T-helper 2 cell treated with Interferon-gamma antibody and Interleukin-4, amounts not matched to agents 5 μg/mL and 100 μg/mL, for 36 hours (primary cell): ENCODE data around the gene LRRC25.
A peak's percentile ranks its signal among the peaks of the same experiment; 100 is the strongest.
"Not testable (repeated sequence)": the region's sequence is repeated elsewhere in the genome, so short reads cannot be mapped to it uniquely, and the experiment has no call there.

Experiments
- DNase-seq: peaks from one replicate; pipeline ENCODE4 v3.0.0; 2021; ENCODE audit warnings: low spot score
- H3K27ac Mint-ChIP-seq: one replicate; pipeline ENCODE4 v1.8.0; 2021; ENCODE audit warnings: mild to moderate bottlenecking, mixed read lengths
- H3K27me3 Mint-ChIP-seq: one replicate; pipeline ENCODE4 v1.8.0; 2021; ENCODE audit warnings: low read depth, mixed read lengths
- H3K36me3 Mint-ChIP-seq: one replicate; pipeline ENCODE4 v1.8.0; 2021; ENCODE audit warnings: low read depth, mixed read lengths
- H3K4me1 Mint-ChIP-seq: one replicate; pipeline ENCODE4 v1.8.0; 2021; ENCODE audit warnings: low read depth, mixed read lengths
- H3K4me3 Mint-ChIP-seq: one replicate; pipeline ENCODE4 v1.8.0; 2022; ENCODE audit warnings: mild to moderate bottlenecking, moderate library complexity, mixed read lengths
- H3K9me3 Mint-ChIP-seq: one replicate; pipeline ENCODE4 v1.8.0; 2021; ENCODE audit warnings: mixed read lengths

The LRRC25 gene

GRCh38 chr19:18390065-18390907, 7.1 kb downstream of the LRRC25 start:
- H3K27ac Mint-ChIP-seq, result no peak overlapping the region

DNA sequence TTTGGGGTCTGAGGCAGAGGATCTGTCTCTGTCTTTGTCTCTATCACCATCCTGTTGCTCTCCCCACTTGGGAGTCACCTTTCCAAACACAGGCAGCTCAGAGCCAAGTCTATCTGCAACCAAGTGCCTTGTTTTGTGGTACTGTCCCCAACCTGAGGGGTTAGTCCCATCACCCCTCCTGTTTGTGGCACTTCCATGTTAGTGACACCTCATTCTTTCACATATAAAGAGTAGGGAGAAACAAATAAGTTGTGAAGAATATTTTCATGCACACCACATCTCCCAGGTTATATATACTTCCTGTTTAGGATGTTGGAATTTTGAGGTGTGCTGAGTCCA, 7.7 kb downstream of the LRRC25 start:
- no peaks in the 10 kb centered on the region for H3K9me3 Mint-ChIP-seq
- H3K4me3 Mint-ChIP-seq, result peak overlapping the region; percentile 46
- DNase-seq, result no peak
- H3K36me3 Mint-ChIP-seq, result no peaks in the 10 kb centered on the region
- H3K27me3 Mint-ChIP-seq, result peaks cover 64% of the 10 kb centered on the region
- H3K27ac Mint-ChIP-seq, result no peak overlapping the region
- peaks cover 4% of the 10 kb centered on the region for H3K4me1 Mint-ChIP-seq

More at GRCh38 chr19:18390065-18390907, 7.1 kb downstream of the LRRC25 start:
- Mint-ChIP-seq H3K4me1 (peaks cover 4% of the 10 kb centered on the region), H3K36me3 (no peaks in the 10 kb centered on the region), H3K4me3 (no peak overlapping the region), H3K27me3 (peaks cover 62% of the 10 kb centered on the region), H3K9me3 (no peaks in the 10 kb centered on the region)
- DNase-seq, result no peak

- Mint-ChIP-seq H3K4me1 (peaks cover 4% of the 10 kb centered on the region), H3K36me3 (no peaks in the 10 kb centered on the region), H3K27ac (no peak overlapping the region), H3K9me3 (no peaks in the 10 kb centered on the region), H3K4me3 (peak overlapping the region; percentile 69), H3K27me3 (peaks cover 67% of the 10 kb centered on the region)
- DNase-seq, result no peak
Observed at GRCh38 chr19:18388960-18389725, 8.3 kb downstream of the LRRC25 start.

DNA sequence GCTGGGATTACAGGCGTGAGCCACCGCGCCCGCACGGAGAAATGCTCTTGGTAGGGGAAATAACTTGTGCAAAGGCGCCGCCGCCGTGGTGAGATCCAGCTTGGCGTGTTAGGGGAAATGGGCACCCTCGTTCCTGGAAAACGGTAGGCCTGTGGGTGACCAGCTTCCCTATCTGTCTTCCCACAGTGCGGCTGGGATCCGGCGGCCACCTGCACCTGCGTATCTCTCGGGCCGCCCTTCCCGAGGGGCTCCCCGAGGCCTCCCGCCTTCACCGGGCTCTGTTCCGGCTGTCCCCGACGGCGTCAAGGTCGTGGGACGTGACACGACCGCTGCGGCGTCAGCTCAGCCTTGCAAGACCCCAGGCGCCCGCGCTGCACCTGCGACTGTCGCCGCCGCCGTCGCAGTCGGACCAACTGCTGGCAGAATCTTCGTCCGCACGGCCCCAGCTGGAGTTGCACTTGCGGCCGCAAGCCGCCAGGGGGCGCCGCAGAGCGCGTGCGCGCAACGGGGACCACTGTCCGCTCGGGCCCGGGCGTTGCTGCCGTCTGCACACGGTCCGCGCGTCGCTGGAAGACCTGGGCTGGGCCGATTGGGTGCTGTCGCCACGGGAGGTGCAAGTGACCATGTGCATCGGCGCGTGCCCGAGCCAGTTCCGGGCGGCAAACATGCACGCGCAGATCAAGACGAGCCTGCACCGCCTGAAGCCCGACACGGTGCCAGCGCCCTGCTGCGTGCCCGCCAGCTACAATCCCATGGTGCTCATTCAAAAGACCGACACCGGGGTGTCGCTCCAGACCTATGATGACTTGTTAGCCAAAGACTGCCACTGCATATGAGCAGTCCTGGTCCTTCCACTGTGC, 9.1 kb downstream of the LRRC25 start:
- DNase-seq, result peak; percentile 77
- H3K27me3 Mint-ChIP-seq, result peaks cover 63% of the 10 kb centered on the region

DNA sequence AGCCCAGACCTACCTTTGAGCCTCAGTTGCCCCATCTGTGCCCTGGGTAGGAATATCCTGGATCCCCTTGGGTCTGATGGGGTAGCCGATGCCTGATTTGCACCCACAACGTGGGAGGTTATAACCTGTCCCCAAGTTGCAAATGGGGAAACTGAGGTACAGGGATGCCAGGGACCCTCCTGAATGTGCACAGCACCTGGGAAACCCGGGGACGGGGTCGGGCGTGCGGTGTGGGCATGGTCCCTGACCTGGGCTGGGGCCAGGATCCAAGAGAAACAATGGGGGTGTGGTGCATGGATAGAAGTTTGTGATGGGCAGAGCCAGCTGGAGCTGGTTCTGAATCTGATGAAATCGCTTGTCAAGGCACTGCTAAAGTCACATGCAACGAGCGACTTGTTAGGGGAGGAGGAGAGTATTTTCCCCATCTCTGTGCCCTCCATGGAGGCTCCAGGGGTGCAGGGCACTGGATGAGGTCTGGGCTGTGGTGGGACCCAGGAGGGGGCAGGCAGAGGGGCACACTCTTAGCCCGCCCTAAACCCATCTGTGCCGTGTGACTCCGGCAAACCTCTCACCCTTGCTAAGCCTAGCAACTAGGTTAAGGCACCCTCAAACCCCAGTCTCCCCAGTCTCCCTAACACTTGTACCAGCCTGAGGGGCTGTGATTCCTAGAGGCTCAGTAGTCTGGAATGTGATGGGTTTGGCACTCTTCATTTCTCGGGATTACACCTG, 10.7 kb downstream of the LRRC25 start:
- Mint-ChIP-seq H3K4me1 (peaks cover 4% of the 10 kb centered on the region), H3K27ac (no peak overlapping the region), H3K36me3 (no peaks in the 10 kb centered on the region), H3K4me3 (no peak overlapping the region), H3K9me3 (no peaks in the 10 kb centered on the region), H3K27me3 (peaks cover 56% of the 10 kb centered on the region)
- no peak for DNase-seq

More for the DNA sequence above, 9.1 kb downstream of the LRRC25 start:
- peaks cover 4% of the 10 kb centered on the region for H3K4me1 Mint-ChIP-seq
- H3K4me3 Mint-ChIP-seq, result peak overlapping the region; percentile 69
- H3K27ac Mint-ChIP-seq, result no peak overlapping the region
- no peaks in the 10 kb centered on the region for H3K36me3 Mint-ChIP-seq
- H3K9me3 Mint-ChIP-seq, result no peaks in the 10 kb centered on the region

GRCh38 chr19:18385675-18386542, 11.5 kb downstream of the LRRC25 start, which contains the start of gene GDF15:
TSS of gene GDF15 (plus strand) at chr19:18386158. CDS start at chr19:18386190, 32 bp downstream.
- DNase-seq, result no peak
- Mint-ChIP-seq H3K4me3 (no peak within 1 kb of the TSS), H3K27me3 (peaks cover 54% of the 10 kb centered on the region)

GRCh38 chr19:18385359-18385674, 12.1 kb downstream of the LRRC25 start:
- H3K9me3 Mint-ChIP-seq, result no peaks in the 10 kb centered on the region
- H3K4me3 Mint-ChIP-seq, result no peak overlapping the region
- no peak overlapping the region for H3K27ac Mint-ChIP-seq
- H3K4me1 Mint-ChIP-seq, result peaks cover 4% of the 10 kb centered on the region
- H3K27me3 Mint-ChIP-seq, result peaks cover 48% of the 10 kb centered on the region
- DNase-seq, result no peak
- no peaks in the 10 kb centered on the region for H3K36me3 Mint-ChIP-seq

More at GRCh38 chr19:18385675-18386542, 11.5 kb downstream of the LRRC25 start, which contains the start of gene GDF15:
- H3K9me3 Mint-ChIP-seq, result no peaks in the 10 kb centered on the region
- H3K4me1 Mint-ChIP-seq, result peaks cover 4% of the 10 kb centered on the region
- no peaks in the 10 kb centered on the region for H3K36me3 Mint-ChIP-seq
- no peak within 1 kb of the TSS for H3K27ac Mint-ChIP-seq

GRCh38 chr19:18384775-18385174, 12.6 kb downstream of the LRRC25 start:
- Mint-ChIP-seq H3K4me3 (no peak overlapping the region), H3K4me1 (peaks cover 4% of the 10 kb centered on the region)
- no peak for DNase-seq

DNA sequence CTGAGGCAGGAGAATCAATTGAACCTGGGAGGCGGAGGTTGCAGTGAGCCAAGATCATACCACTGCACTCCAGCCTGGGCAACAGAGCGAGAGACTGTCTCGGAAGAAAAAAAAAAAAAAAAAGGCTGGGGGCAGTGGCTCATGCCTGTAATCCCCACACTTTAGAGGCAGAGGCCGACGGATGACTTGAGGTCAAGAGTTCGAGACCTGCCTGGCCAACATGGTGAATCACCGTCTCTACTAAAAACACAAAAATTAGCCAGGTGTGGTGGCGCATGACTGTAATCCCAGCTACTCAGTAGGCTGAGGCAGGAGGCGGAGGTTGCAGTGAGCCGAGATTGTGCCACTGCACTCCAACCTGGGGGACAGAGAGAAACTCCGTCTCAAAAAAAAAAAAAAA, 13.8 kb downstream of the LRRC25 start:
- H3K9me3 Mint-ChIP-seq, H3K27ac Mint-ChIP-seq, H3K4me3 Mint-ChIP-seq, DNase-seq, H3K4me1 Mint-ChIP-seq, H3K36me3 Mint-ChIP-seq: not testable (repeated sequence)
- H3K27me3 Mint-ChIP-seq, result peaks cover 33% of the 10 kb centered on the region

More at GRCh38 chr19:18384775-18385174, 12.6 kb downstream of the LRRC25 start:
- H3K27me3 Mint-ChIP-seq, result peaks cover 42% of the 10 kb centered on the region
- H3K27ac Mint-ChIP-seq, result no peak overlapping the region
- no peaks in the 10 kb centered on the region for H3K9me3 Mint-ChIP-seq
- H3K36me3 Mint-ChIP-seq, result no peaks in the 10 kb centered on the region

- Mint-ChIP-seq H3K9me3 (no peaks in the 10 kb centered on the region), H3K36me3 (no peaks in the 10 kb centered on the region), H3K27ac (no peak overlapping the region), H3K4me1 (no peaks in the 10 kb centered on the region), H3K27me3 (peaks cover 9% of the 10 kb centered on the region), H3K4me3 (no peak overlapping the region)
- DNase-seq, result no peak
Observed at GRCh38 chr19:18380843-18381242, 16.6 kb downstream of the LRRC25 start.

GRCh38 chr19:18379803-18380747, 17.3 kb downstream of the LRRC25 start:
- Mint-ChIP-seq H3K4me1 (no peaks in the 10 kb centered on the region), H3K4me3 (no peak overlapping the region), H3K27ac (no peak overlapping the region), H3K9me3 (no peaks in the 10 kb centered on the region), H3K27me3 (peaks cover 4% of the 10 kb centered on the region), H3K36me3 (no peaks in the 10 kb centered on the region)
- no peak for DNase-seq

GRCh38 chr19:18377026-18377425, 20.4 kb downstream of the LRRC25 start:
- Mint-ChIP-seq H3K27me3 (no peaks in the 10 kb centered on the region), H3K4me1 (peaks cover 9% of the 10 kb centered on the region)

More at GRCh38 chr19:18377026-18377425, 20.4 kb downstream of the LRRC25 start:
- Mint-ChIP-seq H3K9me3 (no peaks in the 10 kb centered on the region), H3K27ac (peak overlapping the region; percentile 7), H3K4me3 (no peak overlapping the region), H3K36me3 (no peaks in the 10 kb centered on the region)
- DNase-seq, result no peak
